PC-3 (cell line): Measurements from ENCODE around the gene CNPY2.

Source experiments
- EZH2 ChIP-seq: fragments of 300-600 bp; sonication (generic); IDR thresholded peaks from one replicate; pipeline ENCODE4 v1.6.1; 2017; ENCODE audit warnings: antibody characterized with exemption, mild to moderate bottlenecking, low read length; ENCODE audit not compliant: unreplicated experiment
- TF ChIP-seq, protein P1 (sequence below): fragments of 300-600 bp; sonication (generic); conservative IDR thresholded peaks from 2 replicates; pipeline ENCODE4 v1.5.1; 2017; ENCODE audit warnings: antibody characterized with exemption, low read depth, mild to moderate bottlenecking, low read length

DNA sequence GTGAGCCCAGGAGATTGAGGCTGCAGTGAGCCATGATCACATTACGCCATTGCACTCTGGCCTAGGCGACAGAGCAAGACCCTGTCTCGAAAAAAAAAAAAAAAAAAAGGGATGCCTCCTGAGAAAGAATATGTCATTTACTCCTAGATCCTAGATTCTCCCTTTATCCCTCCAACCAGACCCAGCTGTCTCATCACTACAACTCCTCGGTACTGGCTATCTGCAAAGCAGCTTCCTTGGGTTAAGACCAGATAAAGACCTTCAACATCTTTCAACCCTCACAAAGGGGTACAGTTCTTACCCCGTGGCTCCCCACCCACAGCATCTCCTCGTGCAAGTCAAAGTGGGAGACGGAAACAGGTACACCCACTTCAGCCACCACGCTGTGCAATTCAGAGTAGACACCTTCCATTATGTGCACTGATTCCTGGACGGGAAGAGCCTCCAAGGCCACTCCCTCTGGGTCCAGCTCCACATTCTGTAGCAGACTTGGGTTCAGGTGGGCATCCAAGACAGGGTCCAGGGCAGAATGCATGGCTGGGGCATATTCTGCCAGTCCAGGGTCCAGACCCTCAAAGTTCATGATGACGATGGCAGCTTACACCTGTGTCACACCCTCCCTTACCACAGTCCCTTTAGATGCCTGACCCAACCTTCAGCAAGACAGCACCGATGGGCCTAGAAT is 16.9 kb upstream of the CNPY2 start:
- TF ChIP-seq, protein P1, sequence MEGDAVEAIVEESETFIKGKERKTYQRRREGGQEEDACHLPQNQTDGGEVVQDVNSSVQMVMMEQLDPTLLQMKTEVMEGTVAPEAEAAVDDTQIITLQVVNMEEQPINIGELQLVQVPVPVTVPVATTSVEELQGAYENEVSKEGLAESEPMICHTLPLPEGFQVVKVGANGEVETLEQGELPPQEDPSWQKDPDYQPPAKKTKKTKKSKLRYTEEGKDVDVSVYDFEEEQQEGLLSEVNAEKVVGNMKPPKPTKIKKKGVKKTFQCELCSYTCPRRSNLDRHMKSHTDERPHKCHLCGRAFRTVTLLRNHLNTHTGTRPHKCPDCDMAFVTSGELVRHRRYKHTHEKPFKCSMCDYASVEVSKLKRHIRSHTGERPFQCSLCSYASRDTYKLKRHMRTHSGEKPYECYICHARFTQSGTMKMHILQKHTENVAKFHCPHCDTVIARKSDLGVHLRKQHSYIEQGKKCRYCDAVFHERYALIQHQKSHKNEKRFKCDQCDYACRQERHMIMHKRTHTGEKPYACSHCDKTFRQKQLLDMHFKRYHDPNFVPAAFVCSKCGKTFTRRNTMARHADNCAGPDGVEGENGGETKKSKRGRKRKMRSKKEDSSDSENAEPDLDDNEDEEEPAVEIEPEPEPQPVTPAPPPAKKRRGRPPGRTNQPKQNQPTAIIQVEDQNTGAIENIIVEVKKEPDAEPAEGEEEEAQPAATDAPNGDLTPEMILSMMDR = no peak
- TF ChIP-seq EZH2 = no peak
